GM13977 (cell line): Measurements from ENCODE around the gene POU2AF1.
A peak's percentile ranks its signal among the peaks of the same experiment; 100 is the strongest.

ENCODE experiments used
- DNase-seq: peaks from one replicate; pipeline ENCODE4 v3.0.0; 2012; ENCODE audit warnings: low spot score
- CTCF ChIP-seq: IDR thresholded peaks from 2 replicates; pipeline ENCODE4 v1.5.1; 2012; ENCODE audit warnings: mild to moderate bottlenecking, control low read depth; ENCODE audit not compliant: insufficient read depth; ENCODE audit errors: extremely low read depth, missing control alignments
- in situ Hi-C: fragments of 300-500 bp; cut with MboI; formaldehyde crosslinking; loops from one replicate; pipeline ENCODE4 v1.12.0; 2022; ENCODE audit warnings: low sequenced_read_pairs, low pct_unique_long_range_greater_than_20kb, mixed read lengths, inconsistent platforms; ENCODE audit not compliant: unreplicated experiment

Gene POU2AF1

GRCh38 chr11:111370902-111371578 lies 8.0 kb downstream of the POU2AF1 start:
- in situ Hi-C loops: no loop called here
- no peak for TF ChIP-seq CTCF
- DNase-seq: no peak

- in situ Hi-C loops: no loop called here
- no peak for TF ChIP-seq CTCF
- no peak for DNase-seq
These were observed 8.7 kb downstream of the POU2AF1 start for GRCh38 chr11:111370270-111370901.

DNA sequence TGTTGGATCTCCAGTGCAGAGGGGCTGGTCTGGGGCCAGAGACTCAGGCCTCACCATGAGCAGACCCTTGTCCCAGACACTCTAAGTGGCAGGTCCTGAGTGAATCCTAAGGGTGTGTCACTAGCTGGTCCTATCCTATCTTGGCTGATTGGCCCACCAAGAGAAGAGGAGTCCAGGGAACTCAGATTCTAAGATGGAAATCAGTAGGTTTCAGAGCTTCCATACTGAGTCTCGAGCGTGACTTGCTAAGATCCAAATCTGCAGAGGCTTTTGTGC lies 10.9 kb downstream of the POU2AF1 start:
- in situ Hi-C loops: no loop called here
- no peak for TF ChIP-seq CTCF
- no peak for DNase-seq

DNA sequence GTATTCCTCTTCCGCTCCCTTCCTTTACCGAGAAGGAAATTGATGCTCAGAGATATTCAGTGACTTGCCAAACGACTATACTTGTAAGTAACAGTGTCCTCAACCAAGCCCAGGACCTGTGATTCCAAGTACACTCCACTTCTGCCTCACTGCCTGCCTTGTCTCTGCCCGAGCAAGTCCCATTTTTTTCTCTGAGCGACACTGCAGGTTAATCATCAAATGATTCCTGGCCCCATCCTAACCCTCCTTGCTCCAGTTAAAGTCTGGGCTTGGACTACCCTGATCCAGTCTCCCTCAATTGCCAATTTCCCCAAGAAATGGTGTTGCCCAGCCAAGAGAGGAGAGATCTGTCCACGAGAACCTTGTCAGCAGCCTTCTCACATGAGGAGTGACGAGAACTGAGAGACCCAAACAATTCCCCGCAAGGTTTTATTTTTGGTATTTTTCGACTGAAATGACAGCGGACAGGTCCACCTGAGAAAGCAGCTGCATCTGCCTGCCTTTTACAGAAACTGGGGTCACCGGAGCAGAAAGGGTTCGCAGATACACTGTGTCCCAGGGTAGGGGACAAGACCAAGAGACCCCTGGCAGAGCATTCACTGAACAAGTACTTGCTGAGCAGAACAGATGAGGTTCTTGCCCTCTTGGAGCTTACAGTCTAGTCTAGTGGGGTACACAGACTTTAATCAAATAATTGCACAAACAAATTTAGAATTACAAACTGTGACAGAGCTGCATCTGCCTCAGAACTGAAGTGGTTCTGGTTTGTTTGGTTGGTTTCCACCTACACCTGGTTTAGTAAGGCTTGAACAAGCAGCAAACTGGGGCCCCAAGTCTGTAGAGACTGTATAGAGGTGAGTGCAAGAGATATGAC lies 11.4 kb downstream of the POU2AF1 start:
- in situ Hi-C loops: no loop called here
- no peak for TF ChIP-seq CTCF
- DNase-seq: peak; percentile 74

DNA sequence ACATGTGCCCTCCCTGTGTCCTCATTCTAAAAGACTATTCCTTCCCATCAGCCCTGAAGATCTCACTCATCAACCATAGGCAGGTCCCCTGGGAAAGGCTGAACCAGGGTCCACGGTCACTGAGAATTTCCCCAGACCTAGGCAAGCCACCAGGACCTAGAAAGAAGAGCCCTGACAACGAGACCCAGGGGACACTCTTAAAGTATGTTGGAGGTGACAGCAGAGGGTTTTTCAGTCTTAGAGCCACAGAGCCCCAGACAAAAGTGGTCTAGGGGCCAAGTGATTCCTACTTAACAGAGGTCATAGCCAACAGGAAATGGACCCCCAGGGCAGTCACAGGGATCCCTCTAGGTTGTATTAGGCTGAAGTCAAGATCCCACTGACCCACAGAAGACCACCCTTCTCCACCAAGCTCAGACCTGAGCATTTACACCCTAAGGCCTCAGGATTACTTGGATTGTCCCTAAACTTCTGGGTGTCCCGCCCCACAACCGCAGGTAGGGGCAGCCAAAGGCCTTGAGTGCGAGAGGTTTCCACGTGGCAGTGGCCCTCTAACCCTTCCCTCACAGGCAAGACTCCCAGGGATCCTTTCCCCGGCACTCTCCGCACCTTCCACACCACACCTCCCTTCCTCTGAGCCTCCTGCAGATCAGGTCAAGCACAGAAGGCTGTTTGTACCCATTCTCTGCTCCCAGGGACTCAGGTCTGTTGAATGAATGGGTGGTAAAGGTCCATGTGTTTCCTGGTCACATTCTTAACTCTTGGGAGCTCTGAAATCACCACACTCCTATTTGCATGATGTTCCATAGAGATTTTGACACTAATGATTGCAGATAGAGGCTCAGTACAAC lies 12.3 kb downstream of the POU2AF1 start:
- in situ Hi-C loops: no loop called here

More for the DNA sequence above, 12.3 kb downstream of the POU2AF1 start:
- no peak for DNase-seq
- TF ChIP-seq CTCF: no peak
